Coronary artery (tissue), 2 donors: ENCODE results near the gene CYP2U1.
"Not testable (repeated sequence)": the region's sequence is repeated elsewhere in the genome, so short reads cannot be mapped to it uniquely, and the experiment has no call there.

ENCODE experiments used
- DNase-seq: peaks from one replicate; pipeline ENCODE4 v3.0.0-alpha.2; 2017; ENCODE audit warnings: low spot score
- H3K27ac ChIP-seq, 2 donors: fragments of 200-600 bp; sonication (generic); one replicate each; pipeline ENCODE4 v1.5.1; 2016 to 2019
- H3K4me3 ChIP-seq: fragments of 200-600 bp; sonication (generic); 2 replicates; pipeline ENCODE4 v1.5.1; 2016; ENCODE audit warnings: mild to moderate bottlenecking, moderate library complexity
- TF ChIP-seq, protein P1 (sequence below): fragments of 200-600 bp; sonication (generic); IDR thresholded peaks from one replicate; pipeline ENCODE4 v1.5.1; 2019; ENCODE audit warnings: antibody characterized with exemption

The CYP2U1 gene

DNA sequence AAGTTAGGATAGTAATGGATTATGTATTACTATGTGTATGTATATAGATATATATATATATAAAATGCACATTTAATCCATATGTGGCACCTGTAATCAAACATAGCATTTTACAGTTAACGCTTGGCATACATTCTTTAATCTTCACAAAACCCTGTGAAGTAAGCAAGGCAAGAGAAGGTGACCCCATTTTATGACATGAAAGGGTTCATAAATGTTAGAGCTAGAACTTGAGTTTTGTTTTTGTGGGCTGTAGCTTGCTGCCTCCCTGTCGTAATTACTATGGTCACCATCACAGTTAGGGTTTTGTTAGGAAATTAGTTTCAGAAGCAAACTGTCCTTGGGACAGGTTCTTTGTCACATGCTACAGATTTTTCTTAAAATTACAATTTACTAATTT lies 13.8 kb upstream of the CYP2U1 start:
- no peak for DNase-seq
- TF ChIP-seq, protein P1, sequence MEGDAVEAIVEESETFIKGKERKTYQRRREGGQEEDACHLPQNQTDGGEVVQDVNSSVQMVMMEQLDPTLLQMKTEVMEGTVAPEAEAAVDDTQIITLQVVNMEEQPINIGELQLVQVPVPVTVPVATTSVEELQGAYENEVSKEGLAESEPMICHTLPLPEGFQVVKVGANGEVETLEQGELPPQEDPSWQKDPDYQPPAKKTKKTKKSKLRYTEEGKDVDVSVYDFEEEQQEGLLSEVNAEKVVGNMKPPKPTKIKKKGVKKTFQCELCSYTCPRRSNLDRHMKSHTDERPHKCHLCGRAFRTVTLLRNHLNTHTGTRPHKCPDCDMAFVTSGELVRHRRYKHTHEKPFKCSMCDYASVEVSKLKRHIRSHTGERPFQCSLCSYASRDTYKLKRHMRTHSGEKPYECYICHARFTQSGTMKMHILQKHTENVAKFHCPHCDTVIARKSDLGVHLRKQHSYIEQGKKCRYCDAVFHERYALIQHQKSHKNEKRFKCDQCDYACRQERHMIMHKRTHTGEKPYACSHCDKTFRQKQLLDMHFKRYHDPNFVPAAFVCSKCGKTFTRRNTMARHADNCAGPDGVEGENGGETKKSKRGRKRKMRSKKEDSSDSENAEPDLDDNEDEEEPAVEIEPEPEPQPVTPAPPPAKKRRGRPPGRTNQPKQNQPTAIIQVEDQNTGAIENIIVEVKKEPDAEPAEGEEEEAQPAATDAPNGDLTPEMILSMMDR = no peak
- Histone ChIP-seq H3K27ac (no peak overlapping the region), H3K4me3 (no peak overlapping the region)

DNA sequence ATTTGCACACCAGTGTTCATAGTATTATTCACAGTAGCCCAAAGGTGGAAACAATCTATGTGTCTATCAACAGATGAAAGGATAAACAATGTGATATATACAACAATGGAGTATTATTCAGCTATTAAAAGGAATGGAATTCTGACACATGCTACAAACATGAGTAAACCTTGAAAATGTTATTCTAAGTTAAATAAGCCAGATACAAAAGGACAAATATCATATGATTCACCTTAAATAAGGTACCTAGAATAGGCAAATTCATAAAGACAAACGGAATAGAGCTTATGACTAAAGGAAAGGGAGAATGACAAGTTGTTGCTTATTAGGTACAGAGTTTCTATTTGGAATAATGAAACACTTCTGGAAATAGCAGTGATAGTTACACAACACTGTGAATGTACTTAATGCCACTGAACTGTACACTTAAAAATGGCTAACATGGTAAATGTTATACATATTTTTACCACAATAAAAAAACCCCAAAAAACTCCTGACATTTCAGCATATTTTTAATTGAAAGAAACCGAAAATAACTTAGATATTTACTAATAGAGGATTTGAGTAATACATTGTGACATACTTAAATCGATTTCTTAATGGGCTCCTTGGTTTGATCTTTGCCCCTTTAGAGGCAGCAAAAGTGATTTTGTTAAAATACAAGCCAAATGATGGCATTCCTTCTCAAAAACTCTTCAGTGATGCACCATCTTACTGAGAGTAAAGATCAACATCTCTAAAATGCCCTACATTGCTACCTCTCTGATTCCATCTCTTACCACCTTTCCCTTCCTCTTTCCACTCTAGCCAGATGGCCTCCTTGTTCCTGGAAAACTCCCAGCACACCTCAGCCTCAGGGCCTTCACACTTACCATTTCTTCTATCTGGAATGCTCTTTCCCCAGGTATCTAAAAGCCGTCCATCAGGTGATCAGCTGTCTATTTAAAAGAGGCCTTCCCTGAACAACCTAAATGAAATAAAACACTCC lies 8.6 kb upstream of the CYP2U1 start:
- no peak for DNase-seq
- no peak overlapping the region for H3K27ac ChIP-seq
- no peak overlapping the region for H3K4me3 ChIP-seq
- TF ChIP-seq, protein P1 = no peak

DNA sequence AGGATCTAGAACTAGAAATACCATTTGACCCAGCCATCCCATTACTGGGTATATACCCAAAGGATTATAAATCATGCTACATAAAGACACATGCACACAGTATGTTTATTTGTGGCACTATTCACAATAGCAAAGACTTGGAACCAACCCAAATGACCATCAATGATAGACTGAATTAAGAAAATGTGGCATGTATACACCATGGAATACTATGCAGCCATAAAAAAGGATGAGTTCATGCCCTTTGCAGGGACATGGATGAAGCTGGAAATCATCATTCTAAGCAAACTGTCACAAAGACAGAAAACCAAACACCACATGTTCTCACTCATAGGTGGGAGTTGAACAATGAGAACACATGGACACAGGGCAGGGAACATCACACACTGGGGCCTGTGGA lies 5.6 kb upstream of the CYP2U1 start:
- DNase-seq, H3K27ac ChIP-seq, H3K4me3 ChIP-seq: not testable (repeated sequence)

DNA sequence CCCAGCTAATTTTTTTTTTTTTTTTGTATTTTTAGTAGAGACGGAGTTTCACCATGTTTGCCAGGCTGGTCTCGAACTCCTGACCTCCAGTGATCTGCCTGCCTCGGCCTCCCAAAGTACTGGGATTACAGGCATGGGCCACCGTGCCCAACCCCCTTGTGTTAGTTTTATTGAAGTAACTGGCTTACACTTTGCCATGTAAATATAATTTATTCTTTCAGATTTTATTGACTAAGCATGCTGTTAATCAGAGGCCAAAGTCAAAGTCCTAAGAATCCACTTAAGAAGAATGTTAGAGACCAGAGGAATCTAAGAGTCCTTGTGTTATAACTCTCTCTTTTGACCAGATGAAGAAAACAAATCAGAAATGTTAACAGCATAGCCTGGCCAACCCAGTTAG lies 4.5 kb upstream of the CYP2U1 start:
- H3K27ac ChIP-seq, DNase-seq, H3K4me3 ChIP-seq: not testable (repeated sequence)

DNA sequence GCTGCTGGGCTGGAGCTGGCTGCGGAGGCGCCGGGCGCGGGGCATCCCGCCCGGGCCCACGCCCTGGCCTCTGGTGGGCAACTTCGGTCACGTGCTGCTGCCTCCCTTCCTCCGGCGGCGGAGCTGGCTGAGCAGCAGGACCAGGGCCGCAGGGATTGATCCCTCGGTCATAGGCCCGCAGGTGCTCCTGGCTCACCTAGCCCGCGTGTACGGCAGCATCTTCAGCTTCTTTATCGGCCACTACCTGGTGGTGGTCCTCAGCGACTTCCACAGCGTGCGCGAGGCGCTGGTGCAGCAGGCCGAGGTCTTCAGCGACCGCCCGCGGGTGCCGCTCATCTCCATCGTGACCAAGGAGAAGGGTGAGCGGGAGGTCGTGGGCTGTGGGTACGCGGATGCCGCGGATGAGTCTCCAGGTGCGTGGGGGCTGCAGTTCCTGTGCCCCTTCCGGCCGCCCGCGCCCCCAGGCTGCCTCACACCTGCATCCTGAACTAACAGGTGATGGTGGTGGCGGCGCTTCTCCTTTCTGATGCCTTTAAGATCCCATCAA lies 499 bp downstream of the CYP2U1 start:
- peak; percentile 74 for DNase-seq
- TF ChIP-seq, protein P1 = no peak
- H3K27ac ChIP-seq = peak overlapping the region; percentile 84 to 91
- peak overlapping the region; percentile 89 for H3K4me3 ChIP-seq

DNA sequence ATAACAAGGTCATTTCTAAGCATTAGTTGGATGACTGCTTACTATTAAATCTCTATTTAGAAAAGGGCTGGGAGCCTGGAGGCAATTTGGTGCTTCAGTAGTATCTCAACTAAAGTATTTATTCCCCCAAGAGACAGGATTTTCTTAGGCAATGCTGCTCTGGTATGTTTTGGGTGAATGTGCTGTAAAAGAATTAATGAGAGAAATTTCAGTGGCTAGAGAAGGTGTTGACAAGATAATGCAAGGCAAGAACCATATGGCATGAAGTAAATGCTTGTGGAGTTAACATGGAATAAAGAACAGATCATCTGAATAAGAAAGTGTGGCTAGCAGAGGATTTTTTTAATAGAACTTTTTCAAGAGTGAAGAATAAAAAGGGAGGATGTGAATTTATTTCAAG lies 3.9 kb downstream of the CYP2U1 start:
- no peak overlapping the region for H3K4me3 ChIP-seq
- no peak overlapping the region for H3K27ac ChIP-seq
- no peak for DNase-seq
- TF ChIP-seq, protein P1 = no peak

DNA sequence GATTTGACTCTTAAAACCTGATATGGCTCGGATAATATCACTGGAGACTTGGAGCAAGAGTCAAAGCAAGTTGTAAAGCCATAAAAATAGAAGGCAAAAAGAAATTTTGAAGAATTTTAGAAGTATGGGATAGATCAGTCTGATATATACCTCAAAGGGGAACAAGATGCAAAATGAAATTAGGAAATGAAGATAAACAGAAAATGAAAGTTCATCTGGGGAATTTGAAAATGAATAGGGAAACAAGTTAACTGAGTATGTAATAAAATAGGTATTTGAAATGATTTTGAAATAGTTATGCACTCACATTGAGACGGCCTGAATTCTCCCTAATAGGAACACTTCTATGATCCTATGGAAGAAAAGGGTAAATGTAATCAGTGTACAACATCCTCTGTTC lies 5.7 kb downstream of the CYP2U1 start:
- H3K27ac ChIP-seq = no peak overlapping the region
- no peak for DNase-seq
- TF ChIP-seq, protein P1 = no peak
- H3K4me3 ChIP-seq = no peak overlapping the region

DNA sequence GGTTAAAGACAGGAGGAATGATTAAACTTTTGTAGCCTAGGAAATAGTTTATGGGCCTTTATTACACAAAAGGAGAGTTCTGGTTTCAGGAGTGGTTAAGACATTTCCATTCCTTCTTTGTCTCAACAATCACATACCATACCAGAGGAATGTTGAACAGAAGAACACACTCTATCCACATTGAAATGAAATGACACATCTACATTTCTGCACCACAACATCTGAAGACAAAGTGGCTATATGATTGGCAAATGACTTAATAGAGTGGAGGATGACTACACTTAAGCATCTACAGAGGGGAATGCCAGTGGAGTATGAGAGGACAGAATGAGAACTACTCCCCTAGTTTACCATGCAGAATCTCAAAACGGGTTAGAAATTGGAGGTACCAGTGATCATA lies 8.0 kb downstream of the CYP2U1 start:
- TF ChIP-seq, protein P1 = no peak
- no peak overlapping the region for H3K4me3 ChIP-seq
- DNase-seq = no peak
- no peak overlapping the region for H3K27ac ChIP-seq
